Activated CD8-positive, alpha-beta memory T cell treated with anti-CD3 and anti-CD28 coated beads, Interleukin-2, amount 50 U/mL, for 1 hour (primary cell): ENCODE measurements around the gene GJB1.
"Not testable (repeated sequence)": the region's sequence is repeated elsewhere in the genome, so short reads cannot be mapped to it uniquely, and the experiment has no call there.

Experiments
- DNase-seq: peaks from one replicate; pipeline ENCODE4 v3.0.0-alpha.2; 2020; ENCODE audit errors: extremely low read depth

The GJB1 gene

DNA sequence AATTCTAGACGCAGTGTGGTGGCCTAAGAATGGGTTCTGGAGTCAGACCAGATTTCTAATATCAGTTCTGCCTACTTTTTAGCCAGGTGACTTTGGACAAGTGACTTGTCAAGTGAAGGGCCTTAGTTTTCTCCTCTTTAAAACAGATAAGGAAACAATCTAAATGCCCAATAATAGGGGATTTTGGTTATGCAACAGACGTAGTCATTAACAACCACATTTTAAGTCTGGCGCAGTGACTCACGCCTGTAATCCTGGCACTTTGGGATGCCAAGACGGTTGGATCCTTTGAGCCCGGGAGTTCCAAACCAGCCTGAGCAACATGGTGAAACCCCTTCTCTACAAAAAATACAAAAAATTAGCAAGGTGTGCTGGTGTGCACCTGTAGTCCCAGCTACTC lies 33.0 kb downstream of the GJB1 start:
- DNase-seq, result no peak

GRCh38 chrX:71256856-71257255 lies 33.8 kb downstream of the GJB1 start:
- no peak for DNase-seq

DNA sequence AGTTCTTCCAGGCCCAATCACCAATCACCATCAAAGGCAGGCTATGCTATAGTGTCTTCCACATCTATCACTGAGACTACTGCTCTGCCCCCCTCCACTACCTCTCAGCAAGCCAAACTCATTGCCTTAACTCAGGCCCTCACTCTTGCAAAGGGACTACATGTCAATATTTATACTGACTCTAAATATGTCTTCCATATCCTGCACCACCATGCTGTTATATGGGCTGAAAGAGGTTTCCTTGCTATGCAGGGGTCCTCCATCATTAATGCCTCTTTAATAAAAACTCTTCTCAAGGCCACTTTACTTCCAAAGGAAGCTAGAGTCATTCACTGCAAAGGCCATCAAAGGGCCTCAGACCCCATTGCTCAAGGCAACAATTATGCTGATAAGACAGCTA lies 45.6 kb downstream of the GJB1 start:
- DNase-seq, result not testable (repeated sequence)

DNA sequence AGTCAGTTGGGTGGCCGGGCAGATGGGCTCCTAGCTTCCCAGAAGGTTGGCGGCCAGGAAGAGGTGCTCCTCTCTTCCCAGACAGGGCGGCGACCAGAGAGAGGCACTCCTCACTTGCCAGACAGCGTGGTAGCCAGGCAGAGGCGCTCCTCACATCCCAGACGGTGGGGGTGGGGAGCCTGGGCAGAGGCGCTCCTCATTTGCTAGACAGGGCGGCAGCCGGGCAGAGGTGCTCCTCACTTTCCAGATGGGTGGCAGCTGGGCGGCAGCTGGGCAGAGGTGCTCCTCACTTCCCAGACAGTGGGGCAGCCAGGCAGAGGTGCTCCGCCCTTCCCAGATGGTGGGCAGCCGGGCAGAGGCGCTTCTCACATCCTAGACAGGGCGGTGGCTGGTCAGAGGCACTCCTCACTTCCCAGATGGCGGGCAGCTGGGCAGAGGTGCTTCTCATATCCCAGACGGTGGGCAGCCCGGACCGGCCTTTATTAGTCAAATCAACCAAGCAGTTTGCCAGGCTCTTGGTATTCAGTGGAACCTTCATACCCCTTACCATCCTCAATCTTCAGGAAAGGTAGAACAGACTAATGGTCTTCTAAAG lies 46.9 kb downstream of the GJB1 start:
- no peak for DNase-seq

GRCh38 chrX:71272313-71272712 lies 49.3 kb downstream of the GJB1 start:
- not testable (repeated sequence) for DNase-seq
